NOMO-1 treated with DMSO at 0.1 percent for 48 hours (cell line): ENCODE results near the gene DUSP8.

ENCODE experiments used
- DNase-seq: peaks from one replicate; lab custom pipeline; 2025; ENCODE audit not compliant: unreplicated experiment; lab: John Stamatoyannopoulos, UW

The DUSP8 gene

DNA sequence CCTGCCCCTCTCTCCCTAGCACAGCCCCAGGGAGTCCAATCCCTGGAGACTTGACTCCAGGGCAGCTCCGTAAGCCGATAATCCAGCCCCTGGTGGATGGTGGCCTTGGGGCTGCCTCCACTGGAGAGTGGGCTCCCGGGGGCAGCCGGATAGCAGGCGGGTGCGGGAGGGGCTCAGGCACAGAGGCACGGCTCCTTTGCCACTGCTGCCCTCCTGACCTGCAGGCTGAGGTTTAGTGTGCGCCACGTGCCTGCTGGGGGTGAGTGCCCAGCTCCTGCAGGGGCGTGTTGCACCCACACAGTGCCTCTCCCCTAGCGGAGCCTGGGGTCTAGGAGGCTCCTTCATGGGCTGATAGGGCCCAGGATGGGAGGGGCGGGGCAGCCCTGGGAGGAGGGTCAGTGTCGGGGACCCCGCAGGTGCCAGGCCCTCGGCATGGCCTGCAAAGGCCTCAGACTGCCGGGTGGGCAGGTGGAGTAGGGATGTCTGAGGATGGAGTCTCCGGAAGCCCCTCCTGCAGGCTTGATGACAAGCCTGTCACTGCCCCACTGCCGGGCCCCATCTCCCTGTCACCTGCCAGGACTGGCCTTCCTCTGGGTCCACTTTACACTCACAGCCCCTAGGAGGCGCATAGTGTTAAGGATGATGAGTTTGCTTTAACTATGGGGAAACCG, 5.6 kb downstream of the DUSP8 start:
- DNase-seq = no peak

DNA sequence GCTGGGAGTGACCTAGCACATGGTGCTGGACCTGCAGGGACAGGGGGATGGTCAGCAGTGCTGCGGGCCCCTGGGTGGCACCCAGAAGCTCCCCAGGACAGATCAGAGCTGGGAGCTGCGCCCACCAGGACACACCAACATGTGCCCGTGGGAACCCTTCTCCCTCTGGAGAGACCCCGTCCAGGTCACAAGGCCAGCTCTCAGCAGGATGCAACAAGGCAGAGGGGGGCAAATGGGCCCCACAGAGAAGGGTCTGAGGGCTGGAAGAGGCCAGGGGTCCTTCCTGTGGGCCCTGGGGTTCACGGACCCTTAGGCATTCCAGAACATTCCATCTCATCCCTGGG, 6.2 kb downstream of the DUSP8 start:
- no peak for DNase-seq

DNA sequence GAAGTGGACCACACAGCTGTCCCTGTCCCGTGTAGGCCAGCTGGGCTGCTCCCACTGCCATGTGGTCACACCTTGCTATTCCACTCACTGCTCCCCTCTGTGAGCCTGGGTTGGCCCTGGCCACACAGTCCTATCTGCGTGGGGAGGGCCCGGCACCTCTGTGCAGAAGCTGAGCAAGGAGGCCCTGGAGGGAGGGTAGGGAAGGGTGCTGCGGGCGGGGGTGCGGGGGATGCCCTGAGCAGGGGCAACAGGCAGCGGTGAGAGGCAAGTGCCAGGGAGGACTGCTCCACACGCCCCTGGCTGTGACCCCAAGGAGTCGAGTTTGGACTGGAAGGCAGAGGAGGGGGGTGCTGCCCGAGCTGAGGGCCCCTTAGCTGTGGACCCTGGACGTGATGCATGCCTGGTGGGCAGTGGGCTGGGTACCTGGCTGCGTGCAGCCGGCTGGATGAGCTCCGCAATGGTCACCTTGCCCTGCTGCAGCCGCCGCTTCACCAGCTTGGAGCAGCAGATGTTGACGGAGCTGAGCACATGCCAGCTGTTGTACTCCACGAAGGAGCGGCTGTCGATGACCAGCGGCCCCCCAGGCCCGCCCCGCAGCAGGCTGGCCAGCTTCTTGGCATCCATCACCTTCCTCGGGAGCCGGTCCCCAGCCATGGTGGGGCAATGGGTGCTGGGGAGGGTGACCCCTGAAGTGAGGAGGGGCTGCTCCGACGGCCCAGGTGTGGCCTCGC, 6.7 kb downstream of the DUSP8 start:
- no peak for DNase-seq

- no peak for DNase-seq
Observed at GRCh38 chr11:1564535-1565172, 7.4 kb downstream of the DUSP8 start.

DNA sequence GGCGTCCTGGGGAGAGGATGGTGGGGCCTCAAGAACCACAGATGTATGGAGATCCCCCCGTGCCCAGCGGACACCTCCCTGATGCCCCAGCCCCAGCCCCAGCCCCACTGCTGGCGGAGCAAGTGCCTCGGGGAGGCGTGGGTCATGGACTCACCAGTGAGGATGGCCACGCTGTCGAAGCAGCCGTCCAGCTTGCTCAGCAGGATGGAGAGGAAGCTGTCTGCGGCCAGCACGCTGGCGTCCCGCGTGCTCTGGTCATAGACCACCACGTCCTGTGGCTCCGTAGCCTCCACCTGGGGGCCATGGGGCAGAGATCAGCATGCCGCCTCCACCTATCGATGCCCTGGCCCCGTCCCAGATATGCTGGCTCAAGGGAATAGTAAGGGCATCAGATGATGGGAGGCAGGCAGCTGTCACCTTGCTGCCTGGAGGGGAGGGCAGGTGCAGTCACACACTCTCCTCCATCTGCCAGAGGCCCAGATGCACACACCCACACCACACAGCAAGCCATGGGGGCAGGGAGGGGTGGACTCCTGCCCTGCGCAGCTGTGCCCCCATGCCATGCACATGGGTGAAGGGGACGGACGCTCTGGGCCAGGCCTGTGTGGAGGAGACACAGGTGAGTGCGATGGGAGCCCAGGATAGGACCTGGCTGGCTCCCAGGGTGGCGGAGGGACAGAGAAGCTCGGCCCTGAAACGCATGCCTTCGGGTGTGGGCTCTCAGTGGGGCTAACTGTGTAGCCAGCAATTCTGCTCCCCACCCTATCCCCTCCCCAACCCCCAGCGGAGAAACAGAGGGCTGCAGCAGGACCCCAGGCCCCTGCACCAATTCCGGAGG, 8.2 kb downstream of the DUSP8 start:
- DNase-seq = no peak

DNA sequence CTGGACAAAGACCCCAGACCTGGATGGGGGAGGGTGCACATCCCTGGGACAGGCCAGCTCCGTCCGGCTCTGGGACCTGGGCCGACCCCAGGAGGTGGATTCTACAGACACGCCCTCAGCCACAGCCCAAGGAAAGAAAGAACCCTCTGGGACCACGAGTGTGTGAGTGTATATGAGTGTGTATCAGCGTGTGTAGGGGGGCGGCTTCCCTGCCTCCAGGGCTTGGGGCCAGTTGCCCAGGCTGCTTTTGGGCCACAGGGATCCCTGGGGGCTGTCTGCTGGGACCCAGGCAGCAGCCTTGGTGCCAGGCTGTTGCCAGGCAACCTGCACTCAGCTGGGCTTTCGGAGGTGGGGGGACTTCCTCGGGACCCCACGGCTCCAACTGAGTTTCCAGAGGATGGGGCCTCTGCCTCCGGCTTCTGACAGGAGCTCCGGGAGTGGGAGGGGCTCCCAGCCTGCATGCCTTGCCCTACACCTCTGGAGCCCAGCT, 8.9 kb downstream of the DUSP8 start:
- DNase-seq = no peak

DNA sequence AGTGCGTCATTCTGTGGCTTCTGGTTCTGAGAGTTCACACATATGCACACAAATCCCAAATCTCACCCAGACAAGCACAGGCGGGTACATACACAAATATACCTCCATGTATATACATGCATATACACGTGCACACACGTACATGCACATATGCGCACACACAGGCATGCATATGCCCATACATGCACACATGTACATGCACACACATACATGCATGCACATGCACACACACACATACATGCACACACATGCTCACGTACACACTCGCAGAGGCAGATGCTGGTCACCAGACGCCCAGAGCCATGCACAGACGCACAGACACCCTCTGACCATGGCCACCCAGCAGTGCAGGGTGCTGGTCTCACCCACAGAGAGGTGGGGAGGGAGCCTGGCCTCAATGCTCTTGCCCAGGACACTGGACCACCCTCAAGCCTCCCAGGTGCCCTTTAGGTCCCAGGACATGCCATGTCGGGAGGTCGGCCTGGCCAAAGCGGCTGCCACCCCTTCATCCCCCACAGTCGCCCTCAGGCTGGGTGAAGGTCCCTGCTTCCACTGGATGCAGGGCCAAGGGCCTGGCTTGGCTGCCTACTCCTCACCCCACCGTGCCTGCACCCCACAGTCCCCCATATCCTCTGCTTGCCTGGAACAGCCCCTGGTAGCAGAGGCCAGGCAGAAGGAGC, 9.5 kb downstream of the DUSP8 start:
- no peak for DNase-seq

DNA sequence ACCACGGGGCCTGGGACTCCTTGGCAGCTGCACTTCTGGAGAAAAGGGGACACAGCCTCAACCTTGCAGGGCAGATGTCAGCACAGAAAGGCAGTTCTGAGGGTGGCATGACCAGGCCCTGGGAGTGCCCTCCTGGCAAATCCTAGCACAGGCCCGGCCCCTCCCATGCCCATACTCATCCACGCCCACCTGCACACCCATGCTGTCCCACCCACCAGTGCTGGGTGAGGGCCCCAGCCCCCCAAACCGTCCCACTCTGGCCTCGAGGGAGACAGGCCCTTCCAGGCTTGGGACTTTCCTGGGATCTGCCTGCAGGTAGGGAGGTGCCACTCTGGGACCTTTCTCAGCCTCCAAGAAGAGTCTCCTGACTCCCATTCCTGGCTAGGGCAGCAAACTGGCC, 10.1 kb downstream of the DUSP8 start:
- no peak for DNase-seq

- no peak for DNase-seq
Observed at GRCh38 chr11:1561266-1561665, 10.8 kb downstream of the DUSP8 start.

- DNase-seq = no peak
Observed at GRCh38 chr11:1560649-1561251, 11.3 kb downstream of the DUSP8 start.

- DNase-seq = no peak
Observed at GRCh38 chr11:1560002-1560648, 11.9 kb downstream of the DUSP8 start.

DNA sequence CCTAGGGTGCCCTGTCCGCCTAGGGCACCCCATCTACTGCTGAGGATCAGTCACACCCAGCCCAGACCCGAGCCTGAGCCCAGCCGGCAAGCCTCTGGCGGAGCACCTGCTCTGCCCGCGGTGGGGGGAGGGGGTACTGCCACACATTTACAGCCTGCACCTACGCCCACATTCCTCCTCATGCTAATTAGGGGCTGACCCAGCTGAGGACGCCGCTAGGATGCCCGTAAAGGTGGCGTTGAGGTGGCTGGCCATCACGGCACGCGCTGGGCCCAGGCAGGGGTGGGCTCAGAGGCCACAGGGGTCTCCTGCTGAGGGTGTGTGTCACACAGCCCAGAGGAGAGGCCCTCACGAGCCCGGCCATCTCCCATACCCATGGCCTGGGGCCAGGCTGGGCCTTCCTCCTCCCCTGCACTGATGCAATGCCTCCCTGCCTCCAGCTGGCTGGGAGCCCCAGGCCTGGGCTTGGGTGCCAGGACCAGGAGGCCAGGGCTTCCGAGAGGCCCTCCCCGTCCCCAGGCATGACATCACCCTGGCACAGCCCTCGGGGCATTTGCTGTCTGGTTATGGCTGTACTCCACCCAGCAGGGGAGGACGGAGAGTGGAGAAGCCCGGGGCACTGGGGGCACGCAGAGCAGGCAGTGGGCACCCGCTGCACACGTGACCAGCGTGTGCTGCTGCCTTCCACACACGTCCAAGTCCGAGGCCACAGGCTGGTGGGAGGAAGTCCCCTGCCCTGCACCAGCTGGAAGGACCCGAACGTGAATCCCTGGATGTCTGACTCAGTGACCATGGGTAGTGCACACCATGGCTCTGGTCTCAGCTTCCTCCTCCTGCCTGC, 12.7 kb downstream of the DUSP8 start:
- DNase-seq = no peak

GRCh38 chr11:1558775-1559110, 13.3 kb downstream of the DUSP8 start:
- no peak for DNase-seq

- no peak for DNase-seq
Observed at GRCh38 chr11:1557904-1558774, 13.9 kb downstream of the DUSP8 start.

GRCh38 chr11:1557051-1557884, 14.8 kb downstream of the DUSP8 start:
- DNase-seq = no peak

- DNase-seq = no peak
Observed at GRCh38 chr11:1556278-1556902, 15.7 kb downstream of the DUSP8 start.

GRCh38 chr11:1555713-1556153, 16.3 kb downstream of the DUSP8 start:
- no peak for DNase-seq
